ENCODE results near the gene CCDC88C. TPM values are rescaled to one million over a fixed set of nuclear protein-coding genes. Genes with fewer than 3 reads are reported as not detected.

The CCDC88C gene
- total and polyA plus RNA-seq, 4 donors = 16.5 to 66.0 (median 32.1) TPM

DNA sequence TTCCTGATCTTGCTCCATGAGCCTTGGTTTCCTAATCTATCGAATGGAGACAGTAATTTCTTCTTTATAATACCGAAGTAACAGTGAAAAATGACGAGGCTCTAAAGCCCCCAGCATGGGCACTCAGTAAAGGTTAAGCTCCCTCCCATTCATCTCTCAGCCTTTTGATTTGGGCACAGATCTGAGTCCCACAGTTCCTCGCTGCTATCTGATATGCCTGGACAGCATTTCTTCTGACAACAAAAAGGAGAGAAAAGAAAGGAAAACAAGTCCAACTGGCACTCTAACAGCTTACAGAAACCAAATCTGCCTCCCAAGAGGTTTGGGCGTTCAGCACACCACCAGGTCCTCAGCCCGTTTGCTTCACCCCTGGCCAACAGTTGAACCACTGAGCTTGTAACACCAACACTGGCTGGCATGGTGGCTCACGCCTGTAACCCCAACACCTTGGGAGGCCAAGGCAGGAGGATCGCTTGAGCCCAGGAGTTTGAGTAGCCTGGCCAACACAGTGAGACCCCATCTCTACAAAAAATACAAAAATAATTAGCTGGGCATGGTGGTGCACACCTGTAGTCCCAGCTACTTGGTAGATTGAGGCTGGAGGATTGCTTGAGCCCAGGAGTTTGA, 19.5 kb downstream of the CCDC88C start:
- Histone ChIP-seq H3K27ac (ENCODE audit: low read depth in 1 of 2, low read length in 1 of 2) (peak overlapping the region in 1 of 2 donors; percentile 50), H3K4me1 (ENCODE audit: control insufficient read depth in 5 of 5, insufficient read depth in 5 of 5, low read length in 5 of 5) (peaks cover 0 to 38% (median 24%) of the 10 kb centered on the region in 5 donors), H3K9ac (ENCODE audit: insufficient read depth in 1 of 2, low read length in 2 of 2) (peak overlapping the region in 1 of 2 donors; percentile 3), H3K27me3 (ENCODE audit: control insufficient read depth in 3 of 3, insufficient read depth in 3 of 3, low read length in 2 of 3) (no peaks in the 10 kb centered on the region), H3K4me3 (no peak overlapping the region), H3K36me3 (ENCODE audit: control insufficient read depth in 4 of 4, insufficient read depth in 4 of 4, low read length in 4 of 4) (no peaks in the 10 kb centered on the region), H3K9me3 (ENCODE audit: control insufficient read depth in 4 of 4, insufficient read depth in 3 of 4, low read length in 3 of 4) (no peaks in the 10 kb centered on the region)
- DNase-seq = no peak
- 33 to 57% methylated on average over 8 of the region's 8 CpGs for WGBS, 2 donors
- TF ChIP-seq CTCF (IDR thresholded peaks at IDR 0.05; ENCODE audit: control extremely low read depth, extremely low read depth) = no peak
- no peak for ATAC-seq (ENCODE audit: insufficient read depth, low FRiP score)

DNA sequence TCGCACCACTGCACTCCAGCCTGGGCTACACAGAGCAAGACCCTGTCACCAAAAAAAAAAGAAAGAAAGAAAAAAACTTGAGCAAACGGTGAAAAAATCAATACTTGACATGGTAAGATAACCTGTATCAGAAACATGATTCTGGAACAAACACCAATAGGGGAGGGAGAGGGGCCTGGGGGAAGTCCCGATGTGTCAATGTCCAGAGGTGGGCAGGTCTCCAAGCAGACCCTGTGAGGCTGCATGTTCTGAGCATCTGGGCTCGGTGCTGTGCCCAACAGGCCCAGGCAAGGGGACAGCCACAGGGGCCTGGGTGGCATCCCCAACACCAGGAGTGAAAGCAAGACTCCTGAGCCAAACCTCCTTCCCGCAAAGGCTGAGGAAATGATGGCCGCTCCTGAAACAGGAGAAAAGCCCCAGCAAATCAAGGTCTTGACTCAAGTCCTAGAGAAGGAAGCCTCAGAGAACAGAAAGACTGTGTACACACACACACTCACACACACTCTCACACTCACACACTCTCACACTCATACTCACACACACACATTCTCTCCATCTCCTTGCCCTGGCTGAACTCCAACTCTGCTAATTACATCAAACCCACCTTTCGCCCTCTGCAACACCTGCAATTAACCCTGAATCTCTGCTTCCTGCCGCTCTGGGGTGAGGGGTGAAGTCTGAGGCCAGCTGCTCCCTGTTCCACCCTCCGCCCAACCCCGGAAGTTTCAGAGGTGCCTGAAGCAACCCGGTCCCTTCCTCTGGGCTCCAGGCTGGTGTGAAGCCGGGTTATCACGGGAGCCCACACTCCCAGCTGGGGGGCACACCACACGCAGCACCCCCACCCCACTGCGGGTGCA, 20.4 kb downstream of the CCDC88C start:
- 26 to 34% methylated on average over 15 of the region's 15 CpGs for WGBS, 2 donors
- Histone ChIP-seq H3K4me3 (no peak overlapping the region), H3K27me3 (ENCODE audit: control insufficient read depth in 3 of 3, insufficient read depth in 3 of 3, low read length in 2 of 3) (no peaks in the 10 kb centered on the region), H3K9me3 (ENCODE audit: control insufficient read depth in 4 of 4, insufficient read depth in 3 of 4, low read length in 3 of 4) (no peaks in the 10 kb centered on the region), H3K27ac (ENCODE audit: low read depth in 1 of 2, low read length in 1 of 2) (peak overlapping the region in 1 of 2 donors; percentile 50), H3K36me3 (ENCODE audit: control insufficient read depth in 4 of 4, insufficient read depth in 4 of 4, low read length in 4 of 4) (no peaks in the 10 kb centered on the region), H3K4me1 (ENCODE audit: control insufficient read depth in 5 of 5, insufficient read depth in 5 of 5, low read length in 5 of 5) (peaks cover 0 to 31% (median 25%) of the 10 kb centered on the region in 5 donors), H3K9ac (ENCODE audit: insufficient read depth in 1 of 2, low read length in 2 of 2) (peak overlapping the region; percentile 3 to 53)
- ATAC-seq (ENCODE audit: insufficient read depth, low FRiP score) (no peak), DNase-seq (no peak)
- TF ChIP-seq CTCF (IDR thresholded peaks at IDR 0.05; ENCODE audit: control extremely low read depth, extremely low read depth) = no peak

DNA sequence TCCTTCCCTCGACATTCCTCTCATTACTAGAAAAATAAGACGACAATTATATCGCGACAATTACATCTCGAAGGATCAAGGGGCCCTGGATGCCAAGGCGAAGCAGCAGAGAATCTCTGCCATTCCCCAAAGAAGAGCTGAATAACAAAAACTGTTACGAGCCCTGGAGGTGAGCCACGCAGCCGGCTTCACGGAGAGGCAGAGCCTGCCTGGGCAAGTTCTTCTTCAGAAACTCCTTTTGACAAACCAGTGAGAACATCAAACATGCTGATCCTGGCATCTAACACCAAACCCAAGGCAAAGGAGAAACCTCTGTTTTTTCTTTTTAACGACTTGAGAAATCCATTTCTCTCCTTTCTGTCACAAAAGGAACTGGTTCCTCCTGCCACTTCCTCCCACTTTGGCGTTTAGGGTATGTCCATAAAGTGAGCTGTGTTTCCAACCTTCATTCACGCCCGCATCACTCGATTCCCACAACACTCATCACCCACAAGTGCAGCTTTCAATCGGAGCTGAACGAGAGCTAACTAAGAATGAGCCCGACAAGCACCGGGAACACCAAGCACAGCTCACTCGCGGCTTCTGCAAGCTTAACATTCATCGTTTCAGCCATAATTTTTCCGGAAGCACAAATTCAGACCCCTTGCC, 21.5 kb downstream of the CCDC88C start:
- WGBS, 2 donors = 51 to 66% methylated on average over 23 of the region's 23 CpGs
- Histone ChIP-seq H3K4me3 (no peak overlapping the region), H3K9me3 (ENCODE audit: control insufficient read depth in 4 of 4, insufficient read depth in 3 of 4, low read length in 3 of 4) (no peaks in the 10 kb centered on the region), H3K4me1 (ENCODE audit: control insufficient read depth in 5 of 5, insufficient read depth in 5 of 5, low read length in 5 of 5) (peaks cover 0 to 31% (median 24%) of the 10 kb centered on the region in 5 donors), H3K36me3 (ENCODE audit: control insufficient read depth in 4 of 4, insufficient read depth in 4 of 4, low read length in 4 of 4) (no peaks in the 10 kb centered on the region), H3K9ac (ENCODE audit: insufficient read depth in 1 of 2, low read length in 2 of 2) (no peak overlapping the region), H3K27ac (ENCODE audit: low read depth in 1 of 2, low read length in 1 of 2) (no peak overlapping the region), H3K27me3 (ENCODE audit: control insufficient read depth in 3 of 3, insufficient read depth in 3 of 3, low read length in 2 of 3) (no peaks in the 10 kb centered on the region)
- no peak for TF ChIP-seq CTCF (IDR thresholded peaks at IDR 0.05; ENCODE audit: control extremely low read depth, extremely low read depth)
- DNase-seq (no peak), ATAC-seq (ENCODE audit: insufficient read depth, low FRiP score) (no peak)

Data from lung (tissue), 12 donors.